Endothelial cell of umbilical vein (primary cell): ENCODE results near the gene ALK.

Experiments
- CTCF ChIP-seq, 2 donors: IDR thresholded peaks; 1 replicate in 1 of 2; 2 replicates in 1 of 2; pipeline ENCODE4 v1.5.1; 2011; ENCODE audit warnings: low read length in 2 of 2, mild to moderate bottlenecking in 2 of 2, moderate library complexity in 2 of 2, control low read depth in 1 of 2, inconsistent platforms in 1 of 2, low read depth in 1 of 2; ENCODE audit not compliant: insufficient read depth in 1 of 2; ENCODE audit errors: extremely low read depth in 1 of 2
- EZH2 ChIP-seq: IDR thresholded peaks from 2 replicates; pipeline ENCODE4 v1.6.1; 2012; ENCODE audit warnings: borderline replicate concordance, low read depth, mild to moderate bottlenecking, moderate library complexity, low read length, inconsistent platforms; ENCODE audit not compliant: severe bottlenecking
- FOS ChIP-seq: IDR thresholded peaks from 2 replicates; pipeline ENCODE4 v1.6.1; 2011; ENCODE audit warnings: mild to moderate bottlenecking, low read length, moderate library complexity, borderline replicate concordance; ENCODE audit not compliant: insufficient read depth
- GATA2 ChIP-seq: IDR thresholded peaks from 2 replicates; pipeline ENCODE4 v1.7.0; 2011; ENCODE audit warnings: low read depth, mild to moderate bottlenecking, moderate library complexity, mixed read lengths, low read length; ENCODE audit not compliant: insufficient read length, insufficient read depth
- JUN ChIP-seq: IDR thresholded peaks from 2 replicates; pipeline ENCODE4 v1.6.1; 2011; ENCODE audit warnings: borderline replicate concordance, low read depth; ENCODE audit not compliant: insufficient read length, insufficient read depth
- MAX ChIP-seq: IDR thresholded peaks from 2 replicates; pipeline ENCODE4 v1.6.1; 2011; ENCODE audit not compliant: insufficient read depth, insufficient read length
- MYC ChIP-seq: IDR thresholded peaks from one replicate; pipeline ENCODE4 v1.6.1; 2011; ENCODE audit warnings: mild to moderate bottlenecking, low read depth, low read length
- POLR2A ChIP-seq: IDR thresholded peaks from 2 replicates; pipeline ENCODE4 v1.6.1; 2012; ENCODE audit warnings: low read depth, mild to moderate bottlenecking, control low read depth, low read length
- POLR2AphosphoS5 ChIP-seq: IDR thresholded peaks from 2 replicates; pipeline ENCODE4 v1.6.1; 2012; ENCODE audit warnings: low read depth, mild to moderate bottlenecking, control low read depth, low read length, moderate library complexity; ENCODE audit not compliant: insufficient read depth

- TF ChIP-seq CTCF (IDR thresholded peaks at IDR 0.05; ENCODE audit: extremely low read depth in 1 of 2, insufficient read depth in 1 of 2, low read depth in 1 of 2, low read length in 2 of 2) (no peak), EZH2 (no peak), POLR2A (no peak), POLR2AphosphoS5 (no peak), MAX (no peak), FOS (no peak), JUN (no peak), MYC (no peak), GATA2 (no peak)
These were observed 658.6 kb downstream of the ALK start for GRCh38 chr2:29262681-29263260.
